Chondrocyte (in vitro differentiated cells): ENCODE measurements around the gene TNFSF11. TPM values are rescaled to one million over a fixed set of nuclear protein-coding genes. Genes with fewer than 3 reads are reported as not detected.

Source experiments
- DNase-seq: peaks from one replicate; pipeline ENCODE4 v3.0.0; 2021; ENCODE audit warnings: mixed read lengths, low spot score
- H3K27ac Mint-ChIP-seq: one replicate; pipeline ENCODE4 v1.8.0; 2021; ENCODE audit warnings: mild to moderate bottlenecking, moderate library complexity, mixed read lengths; ENCODE audit not compliant: unreplicated experiment
- H3K27me3 Mint-ChIP-seq: 2 replicates; pipeline ENCODE4 v1.8.0; 2021; ENCODE audit warnings: low read depth, mixed read lengths
- H3K36me3 Mint-ChIP-seq: 2 replicates; pipeline ENCODE4 v1.8.0; 2021; ENCODE audit warnings: low read depth, mixed read lengths
- H3K4me1 Mint-ChIP-seq: 2 replicates; pipeline ENCODE4 v1.8.0; 2021; ENCODE audit warnings: low read depth, mild to moderate bottlenecking, mixed read lengths
- H3K4me3 Mint-ChIP-seq: one replicate; pipeline ENCODE4 v1.8.0; 2021; ENCODE audit warnings: mild to moderate bottlenecking, moderate library complexity, mixed read lengths; ENCODE audit not compliant: unreplicated experiment
- H3K9me3 Mint-ChIP-seq: 2 replicates; pipeline ENCODE4 v1.8.0; 2021; ENCODE audit warnings: low read depth, mixed read lengths
- CTCF ChIP-seq: fragments of 200-600 bp; sonication (generic); IDR thresholded peaks from 2 replicates; pipeline ENCODE4 v1.5.0; 2021; ENCODE audit warnings: antibody characterized with exemption, mild to moderate bottlenecking, moderate library complexity
- total RNA-seq: library from RNA; stranded (reverse); gene quantifications from 3 replicates; pipeline ENCODE4 v1.2.1, GENCODE V29; 2021

TNFSF11 gene
- total RNA-seq, 1 donor from 2014 or later: 0.37 TPM

DNA sequence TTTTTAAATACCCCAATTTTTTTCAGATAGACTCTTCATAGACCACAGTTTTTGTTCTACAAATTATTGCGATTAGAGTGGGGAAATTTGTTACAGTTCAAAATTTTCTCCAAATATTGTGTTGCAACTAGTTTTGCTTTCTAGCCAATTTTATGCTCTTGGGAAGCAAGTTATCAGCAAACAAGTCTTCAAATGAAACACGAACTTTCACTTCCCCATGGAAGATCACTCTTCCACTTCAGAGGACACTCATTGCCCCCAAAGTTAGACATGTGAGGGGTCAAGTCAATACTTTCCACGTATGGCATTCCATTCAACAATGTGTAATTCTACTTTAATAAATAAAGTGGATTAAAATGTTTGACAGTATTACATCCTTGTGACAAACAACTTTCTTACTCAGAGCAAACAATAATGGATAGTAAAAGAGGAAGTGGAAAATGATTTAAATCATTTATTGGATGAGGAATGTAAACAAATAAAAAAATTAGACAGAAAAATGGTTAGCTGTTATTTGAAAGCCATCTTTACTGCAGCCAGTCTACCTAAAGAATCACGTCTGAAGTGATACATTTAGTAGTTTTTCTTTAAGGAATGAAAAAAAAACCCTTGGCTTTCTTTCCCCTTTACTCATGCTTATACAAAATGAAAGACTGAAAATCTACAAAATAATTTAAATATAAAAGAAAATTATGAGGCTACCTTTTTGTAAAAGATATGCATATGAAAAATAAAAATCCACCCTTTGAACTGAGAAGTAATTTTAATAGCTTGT, 41.2 kb upstream of the TNFSF11 start:
- Mint-ChIP-seq H3K4me3 (no peak overlapping the region), H3K9me3 (peaks cover 3% of the 10 kb centered on the region), H3K4me1 (peaks cover 6% of the 10 kb centered on the region), H3K36me3 (peaks cover 2% of the 10 kb centered on the region), H3K27me3 (peaks cover 1% of the 10 kb centered on the region), H3K27ac (no peak overlapping the region)
- no peak for DNase-seq
- no peak for TF ChIP-seq CTCF

GRCh38 chr13:42533336-42533591, 40.7 kb upstream of the TNFSF11 start:
- no peak for DNase-seq
- peaks cover 3% of the 10 kb centered on the region for H3K9me3 Mint-ChIP-seq
- H3K27ac Mint-ChIP-seq: no peak overlapping the region
- no peak for TF ChIP-seq CTCF
- no peak overlapping the region for H3K4me3 Mint-ChIP-seq
- H3K36me3 Mint-ChIP-seq: peaks cover 3% of the 10 kb centered on the region
- H3K4me1 Mint-ChIP-seq: peaks cover 6% of the 10 kb centered on the region
- H3K27me3 Mint-ChIP-seq: peaks cover 1% of the 10 kb centered on the region

GRCh38 chr13:42534785-42535184, 39.2 kb upstream of the TNFSF11 start:
- H3K36me3 Mint-ChIP-seq: peaks cover 1% of the 10 kb centered on the region
- DNase-seq: no peak

DNA sequence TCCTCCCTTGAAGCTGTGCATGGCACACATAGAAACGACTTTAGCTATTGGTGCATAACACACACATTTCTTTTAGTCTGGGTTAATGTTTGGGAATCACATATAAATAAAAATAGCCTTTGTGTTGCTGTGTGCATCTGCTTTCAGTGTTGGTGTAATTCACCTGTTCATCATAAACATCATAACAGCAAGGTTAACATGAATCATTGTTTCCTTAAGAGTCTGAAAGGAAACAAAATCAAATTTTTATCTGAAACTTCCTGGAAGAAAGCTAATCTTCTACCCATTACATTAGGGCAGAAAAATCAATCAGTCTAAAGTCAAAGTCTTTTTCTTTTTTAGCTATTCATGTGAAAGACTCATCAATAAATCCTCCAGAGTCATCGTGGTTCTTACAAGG, 35.0 kb upstream of the TNFSF11 start:
- Mint-ChIP-seq H3K27ac (no peak overlapping the region), H3K4me1 (no peaks in the 10 kb centered on the region), H3K9me3 (no peaks in the 10 kb centered on the region), H3K27me3 (no peaks in the 10 kb centered on the region), H3K4me3 (no peak overlapping the region), H3K36me3 (peaks cover 1% of the 10 kb centered on the region)
- no peak for TF ChIP-seq CTCF
- DNase-seq: no peak

More at GRCh38 chr13:42534785-42535184, 39.2 kb upstream of the TNFSF11 start:
- no peak for TF ChIP-seq CTCF
- no peak overlapping the region for H3K27ac Mint-ChIP-seq
- H3K4me3 Mint-ChIP-seq: no peak overlapping the region
- peaks cover 6% of the 10 kb centered on the region for H3K4me1 Mint-ChIP-seq
- peaks cover under 1% of the 10 kb centered on the region for H3K9me3 Mint-ChIP-seq
- peaks cover 1% of the 10 kb centered on the region for H3K27me3 Mint-ChIP-seq

DNA sequence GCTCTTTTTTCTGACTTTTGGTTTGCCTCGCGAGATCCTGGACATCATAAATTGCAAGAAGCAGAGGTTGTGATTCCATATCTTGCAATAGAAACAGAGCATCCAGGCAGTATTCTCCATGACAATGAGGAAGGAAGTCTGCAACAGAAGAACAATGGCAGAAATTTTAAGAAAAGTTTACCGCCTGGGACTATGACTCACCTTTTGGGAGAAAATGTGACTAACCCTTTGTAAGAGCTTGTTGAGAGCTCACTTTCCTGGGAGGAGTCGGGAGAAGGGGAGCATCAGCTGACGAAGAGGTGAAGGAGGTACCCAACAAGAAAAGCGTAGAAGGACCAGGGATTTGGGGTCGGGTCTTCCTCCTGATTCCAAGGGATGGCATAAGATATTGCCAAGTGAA, 34.3 kb upstream of the TNFSF11 start:
- Mint-ChIP-seq H3K36me3 (peaks cover 1% of the 10 kb centered on the region), H3K27me3 (no peaks in the 10 kb centered on the region), H3K9me3 (no peaks in the 10 kb centered on the region), H3K4me1 (peaks cover 2% of the 10 kb centered on the region), H3K27ac (no peak overlapping the region), H3K4me3 (no peak overlapping the region)
- no peak for DNase-seq
- no peak for TF ChIP-seq CTCF
